BJ (cell line): ENCODE data around the gene ALG8. TPM values are rescaled to one million over a fixed set of nuclear protein-coding genes. Genes with fewer than 3 reads are reported as not detected.
A peak's percentile ranks its signal among the peaks of the same experiment; 100 is the strongest.

Experiments used
- CTCF ChIA-PET: fragments of 350-600 bp; formaldehyde crosslinking; extraction: SDS; loops from one replicate; lab custom pipeline; 2021; ENCODE audit warnings: antibody characterized with exemption, inconsistent platforms; lab: Yijun Ruan, JAX
- POLR2A ChIA-PET: fragments of 300-600 bp; sonication (Branson Sonifier 250); formaldehyde crosslinking; extraction: SDS; loops from one replicate; lab custom pipeline; 2021; ENCODE audit warnings: antibody characterized with exemption; lab: Charles Lee
- DNase-seq: peaks from one replicate; pipeline ENCODE4 v3.0.0-alpha.2; 2011; ENCODE audit warnings: low read depth
- H3K27me3 ChIP-seq: 2 replicates; pipeline ENCODE4 v1.6.0; 2011; ENCODE audit warnings: low read length; ENCODE audit not compliant: control insufficient read depth, insufficient read depth
- H3K36me3 ChIP-seq: 2 replicates; pipeline ENCODE4 v1.5.1; 2011; ENCODE audit warnings: low read length; ENCODE audit not compliant: control insufficient read depth, insufficient read depth
- H3K4me3 ChIP-seq: 2 replicates; pipeline ENCODE4 v1.5.1; 2011; ENCODE audit warnings: low read depth, mild to moderate bottlenecking, control low read depth, low read length
- CTCF ChIP-seq: IDR thresholded peaks from 2 replicates; pipeline ENCODE4 v1.5.1; 2011; ENCODE audit warnings: low read depth, mild to moderate bottlenecking, control low read depth, inconsistent platforms, low read length, moderate library complexity; ENCODE audit not compliant: insufficient read depth
- polyA plus RNA-seq: library from polyadenylated mRNA; depleted of rRNA; stranded (reverse); fragments of >200 nt; gene quantifications from 2 replicates; pipeline ENCODE4 v1.2.3, GENCODE V29; 2011

ALG8 gene
- polyA plus RNA-seq, 1 experiment, result 33.9 TPM

GRCh38 chr11:78149646-78150045 lies 10.2 kb upstream of the ALG8 start:
- CTCF ChIA-PET, result interaction anchor here (0.9 to 3.5 kb wide), 6 partner anchors 9 to 414 kb away, joined by 3 to 18 read pairs (median 6); partner anchors contain the start of gene ALG8
- no peak overlapping the region for H3K4me3 ChIP-seq
- no peak for DNase-seq
- POLR2A ChIA-PET, result no interaction called here
- peak; percentile 43 for TF ChIP-seq CTCF
- no peaks in the 10 kb centered on the region for H3K27me3 ChIP-seq
- H3K36me3 ChIP-seq, result no peaks in the 10 kb centered on the region

- CTCF ChIA-PET, result interaction anchor here (0.6 to 3.5 kb wide), 2 partner anchors 412 to 416 kb away, joined by 3 to 18 read pairs; no protein-coding TSS in a partner anchor
- POLR2A ChIA-PET, result no interaction called here
- H3K36me3 ChIP-seq, result no peaks in the 10 kb centered on the region
- H3K27me3 ChIP-seq, result no peaks in the 10 kb centered on the region
- no peak for TF ChIP-seq CTCF
- no peak overlapping the region for H3K4me3 ChIP-seq
- DNase-seq, result no peak
Observed at GRCh38 chr11:78147807-78148206, 8.4 kb upstream of the ALG8 start.

- no peak overlapping the region for H3K4me3 ChIP-seq
- H3K36me3 ChIP-seq, result no peaks in the 10 kb centered on the region
- no peak for DNase-seq
- CTCF ChIA-PET, result interaction anchor here (1.0 kb wide), 1 partner anchor 14 kb away, joined by 3 read pairs; no protein-coding TSS in a partner anchor
- POLR2A ChIA-PET, result no interaction called here
- no peak for TF ChIP-seq CTCF
- H3K27me3 ChIP-seq, result no peaks in the 10 kb centered on the region
Observed at GRCh38 chr11:78145511-78146025, 6.1 kb upstream of the ALG8 start.

GRCh38 chr11:78140392-78141077 lies 1.1 kb upstream of the ALG8 start:
- CTCF ChIA-PET, result interaction anchor here (0.7 to 2.1 kb wide), 5 partner anchors 8 to 21 kb away, joined by 3 to 6 read pairs (median 4); no protein-coding TSS in a partner anchor
- H3K4me3 ChIP-seq, result peak overlapping the region; percentile 92
- POLR2A ChIA-PET, result no interaction called here

More at GRCh38 chr11:78140392-78141077, 1.1 kb upstream of the ALG8 start:
- 0 out of 2 replicates have a peak, but pooled peaks cover 2% of the 10 kb centered on the region for H3K36me3 ChIP-seq
- DNase-seq, result no peak
- TF ChIP-seq CTCF, result no peak
- H3K27me3 ChIP-seq, result no peaks in the 10 kb centered on the region
